Activated T-helper 17 cell treated with anti-CD3 and anti-CD28 coated beads, Interleukin-2, amount 50 U/mL, for 72 hours (primary cell): ENCODE data around the gene SEPTIN8. TPM values are rescaled to one million over a fixed set of nuclear protein-coding genes. Genes with fewer than 3 reads are reported as not detected.
"Not testable (repeated sequence)": the region's sequence is repeated elsewhere in the genome, so short reads cannot be mapped to it uniquely, and the experiment has no call there.

Experiments used
- ATAC-seq: fragments of 150-1000 bp; cut with Tn5 transposase; replicated peaks from 2 replicates; pipeline ENCODE4 v1.10.0; 2021; ENCODE audit warnings: mild to moderate bottlenecking, moderate library complexity
- H3K27ac Mint-ChIP-seq: one replicate; pipeline ENCODE4 v1.8.0; 2022; ENCODE audit warnings: mixed read lengths
- H3K27me3 Mint-ChIP-seq: one replicate; pipeline ENCODE4 v1.8.0; 2022; ENCODE audit warnings: mixed read lengths
- H3K36me3 Mint-ChIP-seq: one replicate; pipeline ENCODE4 v1.8.0; 2022; ENCODE audit warnings: low read depth, mild to moderate bottlenecking, mixed read lengths
- H3K4me1 Mint-ChIP-seq: one replicate; pipeline ENCODE4 v1.8.0; 2022; ENCODE audit warnings: mixed read lengths
- H3K4me3 Mint-ChIP-seq: one replicate; pipeline ENCODE4 v1.8.0; 2022; ENCODE audit warnings: mild to moderate bottlenecking, mixed read lengths
- H3K9me3 Mint-ChIP-seq: one replicate; pipeline ENCODE4 v1.8.0; 2022; ENCODE audit warnings: mixed read lengths
- total RNA-seq, 2 donors: library from RNA; stranded (reverse); gene quantifications; one replicate each; pipeline ENCODE4 v1.2.3, GENCODE V29; 2022

Gene SEPTIN8
- total RNA-seq, 2 donors from 2014 or later, result 13.6 to 14.7 TPM

DNA sequence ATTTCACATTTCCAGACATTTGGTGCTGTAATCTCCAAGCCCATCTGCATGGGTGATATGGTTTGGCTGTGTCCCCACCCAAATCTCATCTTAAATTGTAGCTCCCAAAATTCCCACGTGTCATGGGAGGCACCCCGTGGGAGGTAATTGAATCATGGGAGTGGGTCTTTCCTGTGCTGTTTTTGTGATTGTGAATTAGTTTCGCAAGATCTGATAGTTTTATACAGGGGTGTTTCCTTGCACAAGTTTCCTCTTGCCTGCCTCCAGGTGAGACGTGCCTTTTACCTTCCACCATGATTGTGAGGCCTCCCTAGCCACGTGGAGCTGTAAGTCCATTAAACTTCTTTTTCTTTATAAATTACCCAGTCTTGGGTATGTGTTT, 25.6 kb upstream of the SEPTIN8 start:
- not testable (repeated sequence) for ATAC-seq, H3K27ac Mint-ChIP-seq, H3K36me3 Mint-ChIP-seq, H3K4me3 Mint-ChIP-seq, H3K9me3 Mint-ChIP-seq, H3K4me1 Mint-ChIP-seq
- peaks cover 41% of the 10 kb centered on the region for H3K27me3 Mint-ChIP-seq

DNA sequence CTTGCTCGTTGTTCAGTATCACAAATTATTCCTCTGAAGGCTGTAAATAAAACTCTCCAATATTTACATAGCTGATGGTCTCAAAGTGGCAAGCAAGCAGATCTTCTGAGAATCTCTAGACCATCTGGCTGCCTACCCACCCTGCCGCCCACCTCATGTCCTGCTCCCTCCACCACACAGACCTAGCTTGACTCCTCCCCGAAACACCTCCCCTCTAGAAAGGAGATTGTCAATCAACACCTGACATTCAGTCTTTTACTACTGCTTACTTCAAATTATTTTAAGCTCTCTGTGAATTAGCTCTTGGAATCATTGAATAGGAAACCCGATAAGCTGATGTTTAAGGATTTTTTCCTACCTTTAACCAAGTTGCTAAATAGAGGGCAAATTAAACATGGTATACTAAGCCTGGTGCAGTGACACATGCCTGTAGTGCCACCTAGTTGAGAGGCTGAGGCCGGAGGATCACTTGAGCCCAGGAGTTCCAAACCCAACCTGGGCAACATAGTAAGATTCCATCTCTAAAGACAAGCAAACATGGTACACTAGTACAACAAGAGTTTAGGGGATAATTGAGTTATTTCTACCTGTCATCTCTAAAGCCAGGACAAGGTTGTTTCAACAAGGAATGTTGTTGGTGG, 25.1 kb upstream of the SEPTIN8 start:
- no peak overlapping the region for H3K4me3 Mint-ChIP-seq
- peaks cover 37% of the 10 kb centered on the region for H3K27me3 Mint-ChIP-seq
- ATAC-seq, result no peak
- H3K9me3 Mint-ChIP-seq, result no peaks in the 10 kb centered on the region
- no peaks in the 10 kb centered on the region for H3K36me3 Mint-ChIP-seq
- H3K27ac Mint-ChIP-seq, result no peak overlapping the region
- H3K4me1 Mint-ChIP-seq, result no peaks in the 10 kb centered on the region

DNA sequence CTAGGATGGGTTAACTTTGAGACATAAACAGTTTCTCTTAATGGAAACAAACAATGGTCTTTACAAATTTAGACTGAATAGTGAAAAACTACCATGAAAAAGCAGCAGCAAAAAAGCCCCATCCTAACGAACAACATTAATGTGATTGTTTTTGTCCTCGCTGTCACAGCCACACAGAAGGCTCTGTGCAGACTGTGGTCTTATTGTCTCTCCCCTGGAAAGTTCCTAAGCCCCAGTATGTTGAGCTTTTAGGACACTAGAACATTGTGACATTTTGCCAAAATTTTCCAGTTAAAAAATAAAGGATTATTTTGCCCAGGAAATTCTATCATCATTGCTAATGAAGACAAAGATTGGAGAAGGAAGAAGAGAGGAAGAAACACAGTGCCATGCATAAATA, 23.5 kb upstream of the SEPTIN8 start:
- Mint-ChIP-seq H3K4me1 (no peaks in the 10 kb centered on the region), H3K27me3 (peaks cover 40% of the 10 kb centered on the region)

DNA sequence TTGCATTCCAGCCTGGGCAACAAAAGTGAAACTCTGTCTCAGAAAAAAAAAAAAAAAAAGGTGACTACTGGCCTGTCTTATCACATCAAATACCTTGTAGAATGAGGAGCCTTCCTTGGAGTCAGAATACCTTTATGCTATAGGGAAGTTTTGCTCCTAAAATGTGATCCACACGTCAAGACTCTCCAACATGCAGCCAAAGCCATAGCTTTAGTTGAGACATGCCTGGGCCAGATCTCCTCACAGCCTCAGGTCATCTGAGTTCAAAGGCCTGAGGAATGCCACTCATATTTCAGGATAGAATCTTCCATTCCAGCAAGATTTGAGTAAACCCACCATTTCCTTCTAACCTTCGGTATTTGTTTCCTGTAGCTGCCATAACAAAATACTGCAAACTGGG, 22.4 kb upstream of the SEPTIN8 start:
- ATAC-seq, result no peak
- H3K9me3 Mint-ChIP-seq, result no peaks in the 10 kb centered on the region
- no peak overlapping the region for H3K4me3 Mint-ChIP-seq

More for the DNA sequence above, 23.5 kb upstream of the SEPTIN8 start:
- H3K4me3 Mint-ChIP-seq, result no peak overlapping the region
- no peak for ATAC-seq
- no peaks in the 10 kb centered on the region for H3K36me3 Mint-ChIP-seq
- no peak overlapping the region for H3K27ac Mint-ChIP-seq
- no peaks in the 10 kb centered on the region for H3K9me3 Mint-ChIP-seq

DNA sequence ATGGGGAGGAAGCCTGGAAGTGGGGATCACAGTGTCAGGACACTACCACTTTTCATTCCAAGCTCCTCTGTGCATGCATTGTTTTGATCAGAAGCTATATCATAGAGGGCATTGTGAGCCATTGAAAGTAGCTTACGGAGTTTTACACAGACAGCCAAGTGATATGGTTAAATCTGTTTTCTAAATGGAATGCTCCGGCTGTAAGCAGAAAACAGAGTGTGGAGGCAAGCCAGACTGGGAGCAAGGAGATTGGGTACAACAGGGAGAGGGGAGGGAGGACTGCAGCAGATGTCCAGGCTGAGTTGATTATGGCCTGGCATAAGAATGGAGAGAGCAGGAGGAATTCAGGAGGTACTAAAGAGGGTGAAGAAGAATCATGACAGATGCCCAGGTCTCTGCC, 20.6 kb upstream of the SEPTIN8 start:
- no peaks in the 10 kb centered on the region for H3K36me3 Mint-ChIP-seq
- ATAC-seq, result no peak
- H3K27ac Mint-ChIP-seq, result no peak overlapping the region
- H3K4me1 Mint-ChIP-seq, result no peaks in the 10 kb centered on the region
- H3K9me3 Mint-ChIP-seq, result no peaks in the 10 kb centered on the region
- peaks cover 20% of the 10 kb centered on the region for H3K27me3 Mint-ChIP-seq
- no peak overlapping the region for H3K4me3 Mint-ChIP-seq

More for the DNA sequence above, 22.4 kb upstream of the SEPTIN8 start:
- Mint-ChIP-seq H3K27ac (no peak overlapping the region), H3K36me3 (no peaks in the 10 kb centered on the region), H3K4me1 (no peaks in the 10 kb centered on the region), H3K27me3 (peaks cover 35% of the 10 kb centered on the region)

DNA sequence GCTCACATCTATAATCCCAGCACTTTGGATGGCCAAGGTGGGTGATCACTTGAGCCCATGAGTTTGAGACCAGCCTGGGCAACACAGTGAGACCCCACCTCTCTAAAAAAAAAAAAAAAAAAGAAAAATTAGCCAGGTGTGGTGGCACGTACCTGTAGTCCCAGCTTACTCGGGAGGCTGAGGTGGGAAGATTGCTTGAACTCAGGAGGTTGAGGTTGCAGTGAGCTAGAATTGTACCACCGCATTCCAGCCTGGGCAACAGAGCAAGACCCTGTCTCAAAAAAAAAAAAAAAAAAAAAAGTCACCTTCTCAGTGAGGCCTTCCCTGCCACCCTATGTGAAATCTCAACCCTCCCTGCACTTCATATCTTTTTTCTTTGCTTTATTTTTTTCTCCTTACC, 14.0 kb upstream of the SEPTIN8 start:
- ATAC-seq, result no peak
- Mint-ChIP-seq H3K4me1 (no peaks in the 10 kb centered on the region), H3K27ac (no peak overlapping the region), H3K9me3 (no peaks in the 10 kb centered on the region), H3K36me3 (no peaks in the 10 kb centered on the region), H3K27me3 (peaks cover 3% of the 10 kb centered on the region), H3K4me3 (no peak overlapping the region)

DNA sequence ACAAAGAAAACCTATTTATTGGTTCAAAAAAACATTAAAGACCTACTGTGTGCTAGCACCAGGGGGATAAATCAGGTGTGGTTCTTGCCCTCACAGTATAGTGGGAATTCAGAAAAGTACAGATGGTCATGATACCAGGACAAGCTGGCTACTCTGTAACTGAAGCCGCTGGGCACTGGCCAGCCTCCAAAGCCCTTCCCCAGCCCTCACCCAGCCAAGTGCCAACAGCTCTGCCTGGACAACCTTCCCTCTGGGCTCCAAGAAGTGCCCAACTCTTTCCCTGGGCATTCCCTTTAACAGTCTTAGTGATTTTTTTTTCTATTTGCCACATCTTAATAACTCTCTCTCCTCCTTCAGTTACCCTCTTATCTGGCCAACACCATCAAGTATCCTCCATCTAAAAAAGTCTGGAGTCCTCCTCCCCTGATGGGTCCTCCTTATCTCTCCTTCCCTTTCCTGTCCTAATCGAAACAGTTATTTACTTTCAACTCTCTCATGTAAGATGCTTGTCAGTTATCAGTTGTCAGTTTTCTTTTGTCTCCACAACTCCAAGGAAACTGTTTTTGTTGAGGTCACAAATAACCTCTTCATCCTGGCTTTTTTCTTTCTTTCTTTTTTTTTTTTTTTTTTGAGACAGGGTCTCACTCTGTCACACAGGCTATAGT, 13.3 kb upstream of the SEPTIN8 start:
- Mint-ChIP-seq H3K4me3 (no peak overlapping the region), H3K27ac (no peak overlapping the region), H3K36me3 (no peaks in the 10 kb centered on the region), H3K4me1 (no peaks in the 10 kb centered on the region), H3K27me3 (peaks cover 7% of the 10 kb centered on the region), H3K9me3 (no peaks in the 10 kb centered on the region)
- no peak for ATAC-seq

DNA sequence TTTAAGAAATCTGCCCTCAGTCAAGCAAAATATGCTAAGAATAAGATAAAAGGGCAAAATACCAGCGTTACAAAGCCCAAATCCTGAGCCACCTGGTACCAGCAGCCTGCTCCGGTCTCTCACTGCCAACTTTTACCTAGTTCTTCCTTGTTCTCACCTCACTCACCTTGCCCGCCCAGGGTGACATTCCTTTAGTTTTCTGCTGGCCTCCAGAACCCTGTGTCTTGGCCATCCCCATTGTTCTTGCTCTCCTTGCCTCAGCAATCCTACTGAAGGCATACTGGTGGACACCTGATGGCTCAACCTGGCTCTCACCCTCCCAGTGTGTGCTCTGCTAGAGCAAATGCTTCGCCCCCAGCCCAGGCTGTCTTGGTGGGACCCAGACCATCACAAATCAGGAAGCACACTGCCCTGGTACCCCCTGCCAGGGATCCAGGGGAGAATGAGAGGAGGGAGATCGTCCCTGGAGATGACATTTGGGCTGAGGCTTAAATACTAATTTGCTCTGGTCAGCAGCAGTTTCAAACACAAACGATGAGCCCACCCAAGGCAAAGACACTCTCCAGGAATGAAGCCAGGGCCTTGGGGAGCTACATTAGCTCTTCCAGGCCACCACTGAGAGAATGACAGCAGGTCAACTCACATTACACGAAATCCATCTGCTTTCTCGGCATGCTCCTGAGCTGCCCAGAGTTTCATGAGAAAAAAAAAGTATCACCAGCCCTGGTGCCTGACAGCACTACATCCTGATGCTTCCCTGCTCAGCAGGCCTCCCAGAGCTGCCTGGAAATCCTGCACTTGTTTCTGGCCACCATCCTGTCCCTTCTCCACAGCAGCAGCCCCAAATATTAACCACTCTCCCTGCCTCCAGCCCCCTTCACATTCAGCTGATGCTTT, 12.2 kb upstream of the SEPTIN8 start:
- Mint-ChIP-seq H3K4me1 (no peaks in the 10 kb centered on the region), H3K27ac (no peak overlapping the region), H3K27me3 (peaks cover 11% of the 10 kb centered on the region), H3K9me3 (no peaks in the 10 kb centered on the region), H3K36me3 (no peaks in the 10 kb centered on the region), H3K4me3 (no peak overlapping the region)
- ATAC-seq, result no peak

DNA sequence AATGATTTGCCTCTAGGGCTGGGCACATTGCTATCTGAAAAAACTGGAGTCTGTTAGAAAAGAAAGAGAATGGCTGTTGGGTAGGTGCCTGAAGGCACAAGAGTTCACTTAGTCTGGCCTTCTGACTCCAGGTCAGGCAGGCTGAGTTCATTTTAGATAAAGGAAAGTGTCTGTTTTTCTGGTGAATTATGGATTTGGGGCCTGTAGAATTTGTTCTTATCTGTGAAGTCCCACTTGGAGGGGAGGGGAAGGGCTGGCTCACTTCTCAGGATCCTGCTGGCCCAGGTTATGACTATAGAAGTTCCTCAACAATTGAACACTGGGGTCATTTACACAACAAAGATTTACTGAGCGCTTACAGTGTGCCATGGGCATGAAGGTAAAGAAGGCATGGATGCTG, 11.5 kb upstream of the SEPTIN8 start:
- Mint-ChIP-seq H3K27me3 (peaks cover 11% of the 10 kb centered on the region), H3K4me3 (no peak overlapping the region), H3K9me3 (no peaks in the 10 kb centered on the region), H3K36me3 (no peaks in the 10 kb centered on the region), H3K4me1 (no peaks in the 10 kb centered on the region), H3K27ac (no peak overlapping the region)
- no peak for ATAC-seq

DNA sequence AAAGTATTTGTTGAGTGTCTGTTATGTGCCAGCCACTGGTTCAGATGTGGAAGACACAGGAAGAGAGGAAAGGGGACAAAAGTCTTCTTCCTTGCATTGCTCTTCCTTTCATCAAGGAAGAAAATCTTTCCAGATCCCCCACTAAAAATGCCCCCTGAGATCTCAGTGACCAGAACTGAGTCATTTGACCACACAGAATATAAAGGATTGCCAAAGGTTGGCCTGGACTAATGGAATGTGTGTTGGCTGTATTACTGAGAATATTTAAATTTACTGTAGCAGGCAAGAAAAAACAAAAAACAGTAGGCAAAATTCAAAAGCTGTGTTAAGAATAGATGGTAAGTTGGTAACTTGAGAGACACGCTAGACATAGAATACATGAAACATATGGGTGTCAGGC, 10.0 kb upstream of the SEPTIN8 start:
- Mint-ChIP-seq H3K36me3 (no peaks in the 10 kb centered on the region), H3K4me3 (no peak overlapping the region), H3K27me3 (peaks cover 11% of the 10 kb centered on the region), H3K27ac (no peak overlapping the region), H3K9me3 (no peaks in the 10 kb centered on the region), H3K4me1 (no peaks in the 10 kb centered on the region)
- ATAC-seq, result no peak

DNA sequence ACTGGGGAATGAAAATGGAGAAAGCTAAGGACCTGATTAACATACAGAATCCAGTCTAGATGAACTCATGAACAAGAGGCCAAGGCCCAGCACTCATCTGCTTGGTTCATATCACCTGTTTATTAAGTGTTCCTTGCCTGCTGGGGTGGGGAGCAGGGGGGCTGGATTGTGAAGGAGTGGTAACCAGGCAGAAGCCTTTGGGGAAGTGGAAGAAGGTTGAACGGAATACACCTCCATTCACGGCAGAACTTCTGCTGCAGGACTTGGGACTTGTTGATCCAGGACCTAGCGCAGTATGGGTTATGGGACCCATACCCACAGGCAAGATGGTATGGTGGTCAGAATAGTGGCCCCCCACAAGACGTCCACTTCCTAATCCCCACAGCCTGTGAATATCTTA, 8.8 kb upstream of the SEPTIN8 start:
- Mint-ChIP-seq H3K27ac (no peak overlapping the region), H3K36me3 (no peaks in the 10 kb centered on the region), H3K4me1 (no peaks in the 10 kb centered on the region), H3K9me3 (no peaks in the 10 kb centered on the region), H3K4me3 (no peak overlapping the region), H3K27me3 (peaks cover 16% of the 10 kb centered on the region)
- ATAC-seq, result no peak

DNA sequence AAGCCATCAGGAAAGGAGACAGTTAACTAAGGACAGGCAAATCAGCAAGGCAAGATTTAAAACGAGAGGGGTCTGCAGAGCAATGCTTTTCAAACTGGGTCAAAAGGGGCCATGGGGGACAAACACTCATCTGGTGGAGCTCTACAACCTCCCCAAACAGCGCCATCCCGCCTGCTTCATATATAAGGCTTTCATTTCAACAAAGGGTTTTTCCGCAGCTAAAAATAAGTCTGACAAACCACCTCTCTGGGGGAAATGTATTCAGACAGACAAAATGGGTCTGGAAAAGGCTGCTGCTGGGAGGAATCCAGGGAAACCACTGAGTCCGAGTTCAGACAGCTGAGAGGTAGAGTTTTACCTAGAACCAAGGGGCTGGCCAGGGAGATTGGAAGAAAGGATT, 8.3 kb upstream of the SEPTIN8 start:
- H3K27ac Mint-ChIP-seq, result no peak overlapping the region
- H3K9me3 Mint-ChIP-seq, result no peaks in the 10 kb centered on the region
- H3K36me3 Mint-ChIP-seq, result no peaks in the 10 kb centered on the region
- H3K27me3 Mint-ChIP-seq, result peaks cover 16% of the 10 kb centered on the region
- H3K4me1 Mint-ChIP-seq, result no peaks in the 10 kb centered on the region
- no peak overlapping the region for H3K4me3 Mint-ChIP-seq
- no peak for ATAC-seq

DNA sequence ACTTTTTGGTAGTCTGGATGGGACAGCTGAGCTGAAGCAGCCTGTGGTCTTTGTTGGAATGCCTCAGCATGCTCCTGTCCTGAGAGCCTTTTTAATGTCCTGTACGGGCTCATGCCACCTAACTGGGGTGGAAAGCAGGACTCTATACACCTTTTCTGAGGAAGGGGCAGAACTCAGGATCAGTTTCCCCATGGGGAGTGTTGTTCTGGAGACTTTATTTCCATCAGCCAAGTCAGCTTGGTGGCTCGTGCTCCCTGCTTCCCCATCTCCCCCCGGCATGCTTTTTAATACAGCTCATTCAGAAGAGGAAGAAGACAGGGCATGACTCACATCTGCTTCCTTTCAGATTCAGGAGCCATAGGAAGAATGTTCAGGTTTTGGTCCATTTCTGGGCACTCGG, 5.1 kb upstream of the SEPTIN8 start:
- Mint-ChIP-seq H3K36me3 (no peaks in the 10 kb centered on the region), H3K4me1 (no peaks in the 10 kb centered on the region), H3K9me3 (no peaks in the 10 kb centered on the region), H3K27ac (no peak overlapping the region), H3K27me3 (peaks cover 27% of the 10 kb centered on the region), H3K4me3 (no peak overlapping the region)
- ATAC-seq, result no peak

DNA sequence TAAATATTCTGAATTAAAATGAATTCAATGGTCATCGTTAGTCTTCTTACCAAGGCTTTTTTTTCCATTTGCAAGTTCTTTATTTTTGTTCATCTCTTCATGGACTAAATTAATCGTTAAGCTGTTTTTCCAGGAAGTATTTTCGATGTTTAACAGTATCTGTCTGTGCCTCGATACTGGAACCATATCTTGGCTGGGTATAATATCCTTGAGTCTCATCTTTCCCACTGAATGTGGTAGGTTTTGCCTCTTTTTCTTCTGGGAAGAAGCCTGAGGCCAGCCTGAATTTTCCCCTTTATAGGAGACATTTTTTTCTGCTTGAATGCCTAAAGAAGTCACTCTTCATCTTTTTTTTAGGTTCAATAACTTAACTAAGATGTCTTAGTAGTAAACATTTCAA, 4.0 kb upstream of the SEPTIN8 start:
- Mint-ChIP-seq H3K4me3 (no peak overlapping the region), H3K36me3 (no peaks in the 10 kb centered on the region), H3K27ac (no peak overlapping the region), H3K9me3 (no peaks in the 10 kb centered on the region), H3K4me1 (no peaks in the 10 kb centered on the region), H3K27me3 (peaks cover 25% of the 10 kb centered on the region)
- ATAC-seq, result no peak

DNA sequence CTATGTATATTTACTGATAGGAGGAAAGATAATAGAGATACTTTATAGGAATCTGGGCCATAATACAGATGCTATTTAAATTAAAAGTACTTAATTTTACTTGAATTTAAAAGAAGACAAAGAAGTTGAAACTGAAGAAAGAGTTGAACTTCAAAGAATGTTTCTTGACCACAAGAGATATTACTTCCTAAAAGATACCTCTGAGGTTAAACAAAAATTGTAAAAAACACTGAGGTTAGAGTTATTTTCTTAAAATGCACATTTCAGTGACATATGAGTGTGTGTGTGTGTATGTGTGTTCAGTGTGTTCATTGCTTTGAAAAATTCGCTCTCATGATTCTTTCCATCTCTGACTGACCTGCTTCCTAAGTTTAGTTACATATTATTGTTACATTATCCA, 3.5 kb upstream of the SEPTIN8 start:
- H3K4me1 Mint-ChIP-seq, result peaks cover under 1% of the 10 kb centered on the region
- no peaks in the 10 kb centered on the region for H3K36me3 Mint-ChIP-seq
- no peaks in the 10 kb centered on the region for H3K9me3 Mint-ChIP-seq
- no peak overlapping the region for H3K27ac Mint-ChIP-seq
- H3K4me3 Mint-ChIP-seq, result no peak overlapping the region
- peaks cover 21% of the 10 kb centered on the region for H3K27me3 Mint-ChIP-seq
- no peak for ATAC-seq
